GM19452 (cell line): Measurements from ENCODE around the gene GVQW3.

Source experiments
- ATAC-seq: cut with Tn5 transposase; IDR thresholded peaks from one replicate; pipeline ENCODE4 v1.9.1; 2021; ENCODE audit not compliant: unreplicated experiment

Gene GVQW3

DNA sequence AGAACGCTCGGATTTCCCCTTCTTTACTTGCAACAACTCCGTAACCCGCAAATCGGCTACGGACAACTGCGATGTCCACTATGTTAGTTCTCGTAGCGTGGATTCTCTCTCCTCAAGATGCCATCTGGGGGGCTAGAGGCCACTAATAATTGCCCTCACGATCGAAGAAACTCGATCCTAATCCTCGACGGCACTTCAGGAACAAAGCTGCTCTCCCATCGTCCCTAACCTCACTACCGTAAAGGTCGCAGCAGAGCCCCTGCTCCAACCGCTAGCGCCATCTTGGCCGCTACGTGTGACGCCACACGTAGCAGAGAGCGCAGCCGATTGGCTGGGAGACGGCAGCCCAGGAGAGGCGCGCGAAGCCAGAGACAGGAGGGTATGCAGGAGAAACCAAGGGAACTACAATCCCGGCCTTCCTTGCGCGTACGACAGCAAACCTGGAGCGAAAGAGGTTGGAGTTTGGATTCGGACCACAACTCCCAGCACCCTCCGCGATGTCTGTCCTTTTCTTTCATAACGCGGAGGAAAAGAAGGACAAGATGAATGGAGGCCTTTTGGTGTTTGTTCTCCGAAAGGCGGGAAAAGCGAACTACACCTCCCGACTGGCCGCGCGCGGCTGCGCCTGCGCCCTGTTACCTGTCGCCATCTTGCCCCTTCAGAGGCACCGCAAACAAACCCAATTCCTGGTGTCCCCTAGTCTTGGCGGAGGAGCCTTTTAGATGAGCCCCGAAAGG lies 63.4 kb downstream of the GVQW3 start, which contains the start of gene EMSY:
TSS of gene EMSY (plus strand) at position 635 of the 737 bp plus-strand sequence. CDS start 1,921 bp downstream, outside the sequence.
- ATAC-seq, result peak; percentile 94

- peak; percentile 28 for ATAC-seq
These were observed 64.3 kb downstream of the GVQW3 start for GRCh38 chr11:76445121-76446084.

GRCh38 chr11:76448506-76448905 lies 67.4 kb downstream of the GVQW3 start:
- no peak for ATAC-seq

GRCh38 chr11:76453248-76453647 lies 72.1 kb downstream of the GVQW3 start:
- no peak for ATAC-seq

DNA sequence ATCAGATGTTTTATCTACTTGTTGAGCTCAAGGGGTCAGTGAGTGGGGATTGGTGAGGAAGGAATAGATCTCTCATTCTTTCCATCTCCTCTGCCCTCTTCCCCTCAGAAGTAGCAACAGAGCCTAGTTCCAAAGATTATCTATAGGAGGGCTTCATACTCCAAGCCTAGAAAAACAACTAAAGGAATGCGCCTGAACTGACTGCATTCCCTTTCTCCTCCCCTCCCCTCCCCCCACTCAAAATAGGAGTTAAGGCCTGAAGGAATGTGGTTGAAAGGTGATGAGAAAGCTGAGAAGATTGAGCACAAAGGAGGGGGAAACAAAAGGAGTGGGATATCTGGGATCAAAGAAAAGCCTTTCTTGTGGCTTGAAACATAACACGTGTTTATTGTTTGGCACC lies 74.2 kb downstream of the GVQW3 start:
- ATAC-seq, result no peak

- no peak for ATAC-seq
These were observed 74.8 kb downstream of the GVQW3 start for GRCh38 chr11:76455931-76456330.

GRCh38 chr11:76456571-76456970 lies 75.4 kb downstream of the GVQW3 start:
- ATAC-seq, result no peak
